Measurements from ENCODE around the gene PRKCZ. TPM values are rescaled to one million over a fixed set of nuclear protein-coding genes. Genes with fewer than 3 reads are reported as not detected.

Gene PRKCZ
- total and polyA plus RNA-seq, 2 experiments from 2014 or later = 1.4 to 2.8 TPM

DNA sequence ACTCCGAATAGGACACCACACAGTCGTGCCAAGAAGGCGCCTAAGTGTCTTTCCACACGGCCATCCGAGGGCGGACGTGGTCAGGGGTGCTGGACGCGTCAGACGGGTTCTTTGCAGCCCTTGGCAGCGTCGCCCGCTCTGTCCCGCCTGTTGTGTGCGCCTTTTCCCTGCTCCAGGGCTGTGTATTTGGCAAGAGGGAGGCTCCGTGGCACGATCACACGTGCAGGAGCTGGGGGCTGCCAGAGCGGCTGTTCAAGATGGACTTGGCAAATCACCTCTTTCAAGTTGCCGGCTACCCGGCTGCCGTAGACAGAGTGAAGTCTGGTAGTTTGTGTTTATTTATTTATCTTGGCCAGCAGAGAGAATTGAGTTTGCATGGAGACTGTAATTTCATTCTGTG is 31.9 kb downstream of the PRKCZ start:
- WGBS, 2 experiments (ENCODE audit: low coverage in 1 of 2, low lambda C conversion rate in 2 of 2, missing lambda C conversion rate in 2 of 2) = 84 to 85% methylated on average over 22 of the region's 22 CpGs
- in situ Hi-C loops (cut with MboI) = no loop called here

DNA sequence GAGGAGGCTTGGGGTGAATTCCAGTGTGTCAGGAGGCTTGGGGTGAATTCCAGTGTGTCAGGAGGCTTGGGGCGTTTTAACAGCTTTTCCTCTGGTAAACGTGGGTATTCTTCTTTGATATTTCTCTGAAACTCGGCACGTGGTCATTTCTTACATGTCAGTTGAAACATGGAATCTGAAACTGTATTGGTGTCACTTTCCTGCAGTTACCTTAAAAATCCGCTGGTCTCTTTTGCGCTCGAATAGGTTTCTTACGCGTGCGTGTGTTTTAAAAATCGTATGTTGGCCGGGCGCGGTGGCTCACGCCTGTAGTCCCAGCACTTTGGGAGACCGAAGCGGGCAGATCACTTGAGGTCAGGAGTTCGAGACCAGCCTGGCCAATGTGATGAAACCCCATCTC is 33.5 kb downstream of the PRKCZ start:
- in situ Hi-C loops (cut with MboI) = no loop called here
- WGBS, 2 experiments (ENCODE audit: low coverage in 1 of 2, low lambda C conversion rate in 2 of 2, missing lambda C conversion rate in 2 of 2) = 81 to 82% methylated on average over 18 of the region's 18 CpGs
- H3K4me1 ChIP-seq (ENCODE audit: insufficient read depth) = peaks cover 6% of the 10 kb centered on the region

More for the DNA sequence above, 31.9 kb downstream of the PRKCZ start:
- H3K36me3 ChIP-seq (ENCODE audit: low read depth) = no peaks in the 10 kb centered on the region
- no peak overlapping the region for H2AFZ ChIP-seq
- no peaks in the 10 kb centered on the region for H3K9me2 ChIP-seq (ENCODE audit: insufficient read depth)
- no peaks in the 10 kb centered on the region for H3K9me3 ChIP-seq (ENCODE audit: low read depth)
- H4K20me1 ChIP-seq (ENCODE audit: insufficient read depth) = no peaks in the 10 kb centered on the region
- no peak overlapping the region for H3K9ac ChIP-seq
- no peaks in the 10 kb centered on the region for H3K27me3 ChIP-seq (replicated peaks; ENCODE audit: insufficient read depth)
- TF ChIP-seq EZH2 (IDR thresholded peaks at IDR 0.05; ENCODE audit: insufficient read depth, poor library complexity, severe bottlenecking) (no peak), EZH2phosphoT487 (IDR thresholded peaks at IDR 0.05; ENCODE audit: insufficient read depth, low read depth) (no peak)
- no peak for DNase-seq
- no peaks in the 10 kb centered on the region for H3K79me2 ChIP-seq (ENCODE audit: insufficient read depth)
- no peaks in the 10 kb centered on the region for H3K4me1 ChIP-seq (ENCODE audit: insufficient read depth)
- H3K4me2 ChIP-seq (ENCODE audit: unreplicated experiment) = no peak overlapping the region
- H3K4me3 ChIP-seq = no peak overlapping the region
- H3F3A ChIP-seq (ENCODE audit: insufficient read depth) = no peaks in the 10 kb centered on the region
- H3K27ac ChIP-seq = no peak overlapping the region

DNA sequence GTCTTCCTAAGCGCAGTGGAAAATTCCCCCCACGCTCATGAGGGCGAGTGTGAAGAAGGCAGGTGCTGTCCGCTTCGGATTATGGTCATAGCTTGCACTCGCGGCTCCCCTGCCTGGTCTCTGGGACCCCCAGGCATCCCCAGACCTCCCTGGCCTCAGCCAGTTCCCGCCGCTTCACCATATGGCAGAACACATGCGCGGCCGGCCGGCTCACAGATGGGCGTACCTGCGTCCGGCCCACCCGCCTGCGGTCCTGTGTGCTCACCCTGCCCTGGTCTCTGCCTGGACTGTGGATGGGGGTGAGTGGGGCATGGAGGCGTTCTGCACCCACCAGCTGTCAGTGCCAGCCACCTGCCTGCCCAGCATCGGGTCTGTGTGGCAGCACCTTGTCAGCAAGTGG is 34.1 kb downstream of the PRKCZ start:
- 80 to 85% methylated on average over 20 of the region's 20 CpGs for WGBS, 2 experiments (ENCODE audit: low coverage in 1 of 2, low lambda C conversion rate in 2 of 2, missing lambda C conversion rate in 2 of 2)
- Histone ChIP-seq H3K9me2 (ENCODE audit: insufficient read depth) (no peaks in the 10 kb centered on the region), H4K20me1 (ENCODE audit: insufficient read depth) (no peaks in the 10 kb centered on the region), H3K27ac (no peak overlapping the region), H3K4me1 (ENCODE audit: insufficient read depth) (peaks cover 12% of the 10 kb centered on the region), H3K4me2 (ENCODE audit: unreplicated experiment) (no peak overlapping the region), H3K36me3 (ENCODE audit: low read depth) (no peaks in the 10 kb centered on the region), H3K9ac (no peak overlapping the region), H3F3A (ENCODE audit: insufficient read depth) (no peaks in the 10 kb centered on the region), H3K4me3 (no peak overlapping the region), H3K79me2 (ENCODE audit: insufficient read depth) (no peaks in the 10 kb centered on the region), H3K9me3 (ENCODE audit: low read depth) (no peaks in the 10 kb centered on the region), H3K27me3 (replicated peaks; ENCODE audit: insufficient read depth) (no peaks in the 10 kb centered on the region), H2AFZ (no peak overlapping the region)
- in situ Hi-C loops (cut with MboI) = no loop called here
- DNase-seq = no peak
- TF ChIP-seq EZH2phosphoT487 (IDR thresholded peaks at IDR 0.05; ENCODE audit: insufficient read depth, low read depth) = no peak

More for the DNA sequence above, 33.5 kb downstream of the PRKCZ start:
- DNase-seq = no peak
- H3K4me3 ChIP-seq = no peak overlapping the region
- no peak overlapping the region for H3K4me2 ChIP-seq (ENCODE audit: unreplicated experiment)
- no peaks in the 10 kb centered on the region for H4K20me1 ChIP-seq (ENCODE audit: insufficient read depth)
- H3K79me2 ChIP-seq (ENCODE audit: insufficient read depth) = no peaks in the 10 kb centered on the region
- no peaks in the 10 kb centered on the region for H3K36me3 ChIP-seq (ENCODE audit: low read depth)
- TF ChIP-seq EZH2phosphoT487 (IDR thresholded peaks at IDR 0.05; ENCODE audit: insufficient read depth, low read depth) = no peak
- TF ChIP-seq EZH2 (IDR thresholded peaks at IDR 0.05; ENCODE audit: insufficient read depth, poor library complexity, severe bottlenecking) = no peak
- H3K9me2 ChIP-seq (ENCODE audit: insufficient read depth) = no peaks in the 10 kb centered on the region
- no peaks in the 10 kb centered on the region for H3K9me3 ChIP-seq (ENCODE audit: low read depth)
- no peaks in the 10 kb centered on the region for H3F3A ChIP-seq (ENCODE audit: insufficient read depth)
- no peak overlapping the region for H2AFZ ChIP-seq
- H3K9ac ChIP-seq = no peak overlapping the region
- H3K27ac ChIP-seq = no peak overlapping the region
- H3K27me3 ChIP-seq (replicated peaks; ENCODE audit: insufficient read depth) = no peaks in the 10 kb centered on the region

- no peaks in the 10 kb centered on the region for H3K27me3 ChIP-seq (replicated peaks; ENCODE audit: insufficient read depth)
- TF ChIP-seq EZH2phosphoT487 (IDR thresholded peaks at IDR 0.05; ENCODE audit: insufficient read depth, low read depth) (no peak), EZH2 (IDR thresholded peaks at IDR 0.05; ENCODE audit: insufficient read depth, poor library complexity, severe bottlenecking) (no peak)
- no peak overlapping the region for H3K9ac ChIP-seq
- no peak overlapping the region for H3K4me2 ChIP-seq (ENCODE audit: unreplicated experiment)
- no peaks in the 10 kb centered on the region for H3K36me3 ChIP-seq (ENCODE audit: low read depth)
- no peak overlapping the region for H3K27ac ChIP-seq
- no peaks in the 10 kb centered on the region for H4K20me1 ChIP-seq (ENCODE audit: insufficient read depth)
- 82 to 89% methylated on average over 17 of the region's 17 CpGs for WGBS, 2 experiments (ENCODE audit: low coverage in 1 of 2, low lambda C conversion rate in 2 of 2, missing lambda C conversion rate in 2 of 2)
- H2AFZ ChIP-seq = no peak overlapping the region
- no peaks in the 10 kb centered on the region for H3K9me2 ChIP-seq (ENCODE audit: insufficient read depth)
- no peaks in the 10 kb centered on the region for H3K9me3 ChIP-seq (ENCODE audit: low read depth)
- H3K79me2 ChIP-seq (ENCODE audit: insufficient read depth) = no peaks in the 10 kb centered on the region
- H3F3A ChIP-seq (ENCODE audit: insufficient read depth) = no peaks in the 10 kb centered on the region
- no peak for DNase-seq
- no peak overlapping the region for H3K4me3 ChIP-seq
- in situ Hi-C loops (cut with MboI) = no loop called here
- peaks cover 12% of the 10 kb centered on the region for H3K4me1 ChIP-seq (ENCODE audit: insufficient read depth)
Measured at GRCh38 chr1:2085080-2085479, 34.9 kb downstream of the PRKCZ start.

Data from GM23248 (cell line).